ENCODE results near the gene TCEAL1.
"Not testable (repeated sequence)": the region's sequence is repeated elsewhere in the genome, so short reads cannot be mapped to it uniquely, and the experiment has no call there.

Gene TCEAL1, protein sequence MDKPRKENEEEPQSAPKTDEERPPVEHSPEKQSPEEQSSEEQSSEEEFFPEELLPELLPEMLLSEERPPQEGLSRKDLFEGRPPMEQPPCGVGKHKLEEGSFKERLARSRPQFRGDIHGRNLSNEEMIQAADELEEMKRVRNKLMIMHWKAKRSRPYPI

DNA sequence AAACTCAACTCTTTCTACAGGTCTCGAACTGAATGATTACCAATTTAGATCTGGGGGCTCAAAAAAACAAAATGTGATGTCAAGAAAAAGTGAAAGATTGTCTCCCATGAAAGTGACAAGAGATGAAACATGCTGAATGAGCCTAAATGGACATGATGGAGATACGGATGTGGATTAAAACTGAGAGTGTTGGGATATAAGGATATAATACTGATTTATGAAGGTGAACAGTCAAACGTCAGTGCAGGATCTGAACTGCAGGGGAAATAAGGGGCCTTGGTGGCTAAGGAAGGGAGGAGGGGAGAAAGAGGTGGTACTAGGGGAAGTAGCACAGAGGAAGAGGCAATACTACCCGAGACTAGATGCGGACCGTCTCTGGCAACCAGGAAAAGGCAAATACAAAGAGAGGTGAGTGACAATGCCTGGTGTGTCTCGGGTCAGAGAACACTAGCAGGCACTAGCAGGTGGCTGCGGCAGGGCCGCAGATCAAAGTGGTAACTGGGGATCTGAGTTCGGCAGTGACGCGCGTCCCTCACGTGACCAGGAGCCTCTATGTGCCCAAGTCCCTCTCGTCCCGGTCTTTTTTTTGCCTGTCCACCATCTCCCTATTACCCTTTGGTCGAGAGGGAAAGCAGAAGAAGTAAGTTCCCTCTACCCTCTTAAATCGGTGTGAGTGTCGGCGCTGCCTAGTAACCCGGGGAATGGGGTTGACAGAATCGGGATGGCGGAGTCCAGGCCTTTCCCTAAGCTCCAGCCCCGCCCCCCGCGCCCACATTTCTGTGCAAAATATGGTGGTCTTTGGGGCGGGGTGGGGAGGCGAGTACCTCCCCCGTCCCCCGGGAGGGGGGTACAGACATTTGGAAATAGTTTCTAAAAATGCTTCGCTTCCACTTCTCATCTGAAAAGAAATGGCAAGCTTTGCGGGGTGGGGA lies at the start of gene TCEAL1:
Gene TCEAL1, plus strand, starts transcription at position 590 of the 932 bp plus-strand sequence. CDS start 942 bp downstream, outside the sequence.
- DNase-seq: peak; percentile 9

DNA sequence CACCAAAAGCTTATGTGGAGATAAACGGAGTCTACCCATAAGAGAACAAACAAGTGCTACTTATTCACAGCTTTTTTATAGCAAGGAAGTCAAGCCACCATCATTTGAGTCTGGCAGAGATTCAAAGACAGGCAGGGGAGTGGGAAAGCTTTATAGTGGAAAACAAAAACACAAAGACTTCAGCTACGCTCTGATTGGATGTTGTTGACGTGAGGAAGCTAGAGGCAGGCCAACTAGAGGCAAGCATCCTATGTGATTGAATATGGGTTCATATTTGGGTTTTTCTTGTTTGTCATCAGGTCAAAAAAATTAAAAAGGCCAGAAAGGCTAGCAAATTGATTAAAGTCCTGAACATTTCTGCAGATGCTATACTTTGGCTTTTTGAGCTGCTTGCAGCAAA lies 44.2 kb upstream of the TCEAL1 start:
- no peak for DNase-seq

DNA sequence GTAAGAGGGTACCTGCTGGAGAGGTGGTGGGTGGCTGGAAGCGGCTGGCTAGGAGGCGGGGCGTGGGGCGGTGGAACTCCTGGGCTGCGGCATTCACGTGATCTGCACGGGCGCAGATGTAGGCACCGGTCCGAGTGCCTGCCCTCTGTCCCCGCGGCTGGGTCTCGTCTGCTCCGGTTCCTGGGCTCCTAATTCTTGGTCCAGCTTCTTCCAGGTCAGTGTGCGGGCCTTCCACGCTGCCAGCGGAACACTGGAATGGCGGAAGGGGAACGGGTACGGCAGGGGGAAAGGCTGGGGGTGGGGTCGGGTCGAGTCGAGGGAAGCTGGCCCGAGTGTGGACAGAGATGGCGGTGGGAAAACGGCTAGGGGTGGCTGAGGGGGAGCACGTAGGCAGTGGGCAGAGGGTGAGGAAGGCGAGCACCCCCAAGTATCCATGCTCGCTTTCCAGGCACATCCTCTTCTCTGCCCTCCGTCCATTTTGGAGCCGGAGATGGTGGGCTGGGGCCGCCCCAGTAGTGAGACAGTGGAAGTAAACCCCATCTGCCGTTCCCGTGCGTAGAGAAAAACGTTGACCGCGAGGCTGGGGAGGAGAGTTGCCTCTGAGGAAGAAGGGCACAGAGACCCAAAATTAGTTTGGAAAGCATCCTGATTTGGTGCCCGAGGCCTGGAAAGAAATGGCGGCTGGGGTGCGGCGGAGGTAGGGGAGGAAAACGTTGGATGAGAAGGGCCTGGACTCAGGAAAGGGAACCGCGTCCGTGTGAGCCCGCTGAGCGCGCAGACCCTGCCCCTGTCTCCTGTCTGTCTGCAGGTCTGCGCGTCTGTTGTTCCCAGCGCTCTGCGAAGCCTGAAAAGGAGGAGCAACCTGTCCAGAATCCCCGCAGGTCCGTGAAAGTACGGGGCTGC lies 43.1 kb upstream of the TCEAL1 start, which contains the start of gene TCEAL4:
Gene TCEAL4, plus strand, starts transcription at position 105 of the 903 bp plus-strand sequence. CDS start 1,161 bp downstream, outside the sequence.
- no peak for DNase-seq

DNA sequence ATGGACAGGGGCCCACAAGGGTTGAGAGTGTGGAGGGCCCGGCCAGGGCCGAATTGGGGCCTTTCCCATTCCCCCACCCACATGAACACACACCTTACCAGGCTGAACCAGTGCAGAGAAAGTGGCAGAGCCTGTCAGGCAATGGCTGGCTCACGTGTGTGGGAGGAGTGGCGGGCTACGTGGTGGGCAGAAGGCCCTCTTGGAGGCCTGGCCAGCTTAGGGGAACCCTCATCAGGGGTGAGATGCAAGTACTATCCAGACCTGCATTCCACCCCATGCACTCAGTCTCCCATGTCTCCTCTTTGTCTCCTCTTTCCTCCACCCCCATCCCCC lies 42.5 kb upstream of the TCEAL1 start:
- DNase-seq: no peak

DNA sequence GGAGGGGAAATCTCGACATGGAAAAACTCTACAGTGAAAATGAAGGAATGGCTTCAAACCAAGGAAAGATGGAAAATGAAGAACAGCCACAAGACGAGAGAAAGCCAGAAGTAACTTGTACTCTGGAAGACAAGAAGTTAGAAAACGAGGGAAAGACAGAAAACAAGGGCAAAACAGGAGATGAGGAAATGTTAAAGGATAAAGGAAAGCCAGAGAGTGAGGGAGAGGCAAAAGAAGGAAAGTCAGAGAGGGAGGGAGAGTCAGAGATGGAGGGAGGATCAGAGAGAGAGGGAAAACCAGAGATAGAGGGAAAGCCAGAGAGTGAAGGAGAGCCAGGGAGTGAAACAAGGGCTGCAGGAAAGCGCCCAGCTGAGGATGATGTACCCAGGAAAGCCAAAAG lies 42.1 kb upstream of the TCEAL1 start:
- DNase-seq: no peak

DNA sequence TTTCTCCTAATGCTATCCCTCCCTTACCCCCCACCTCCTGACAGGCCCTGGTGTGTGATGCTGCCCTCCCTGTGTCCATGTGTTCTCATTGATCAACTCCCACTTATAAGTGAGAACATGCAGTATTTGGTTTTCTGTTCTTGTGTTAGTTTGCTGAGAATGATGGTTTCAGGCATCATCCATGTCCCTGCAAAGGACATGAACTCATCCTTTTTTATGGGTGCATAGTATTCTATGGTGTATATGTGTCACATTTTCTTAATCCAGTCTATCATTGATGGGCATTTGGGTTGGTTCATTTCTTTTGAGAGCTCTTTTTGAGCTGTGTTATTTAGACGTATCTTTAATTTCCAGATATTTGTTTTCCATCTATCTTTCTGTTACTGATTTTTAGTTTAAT lies 36.5 kb upstream of the TCEAL1 start:
- DNase-seq: not testable (repeated sequence)

DNA sequence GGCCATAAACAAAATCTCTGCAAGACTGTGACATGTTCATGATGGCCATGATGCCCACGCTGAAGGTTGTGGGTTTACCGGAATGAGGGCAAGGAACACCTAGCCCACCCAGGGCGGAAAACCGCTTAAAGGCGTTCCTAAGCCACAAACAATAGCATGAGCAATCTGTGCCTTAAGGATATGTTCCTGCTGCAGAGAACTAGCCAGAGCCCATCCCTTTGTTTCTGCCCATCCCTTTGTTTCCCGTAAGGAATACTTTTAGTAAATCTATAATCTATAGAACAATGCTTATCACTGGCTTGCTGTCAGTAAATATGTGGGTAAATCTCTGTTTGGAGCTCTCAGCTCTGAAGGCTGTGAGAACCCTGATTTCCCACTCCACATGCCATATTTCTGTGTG lies 33.6 kb upstream of the TCEAL1 start:
- not testable (repeated sequence) for DNase-seq

DNA sequence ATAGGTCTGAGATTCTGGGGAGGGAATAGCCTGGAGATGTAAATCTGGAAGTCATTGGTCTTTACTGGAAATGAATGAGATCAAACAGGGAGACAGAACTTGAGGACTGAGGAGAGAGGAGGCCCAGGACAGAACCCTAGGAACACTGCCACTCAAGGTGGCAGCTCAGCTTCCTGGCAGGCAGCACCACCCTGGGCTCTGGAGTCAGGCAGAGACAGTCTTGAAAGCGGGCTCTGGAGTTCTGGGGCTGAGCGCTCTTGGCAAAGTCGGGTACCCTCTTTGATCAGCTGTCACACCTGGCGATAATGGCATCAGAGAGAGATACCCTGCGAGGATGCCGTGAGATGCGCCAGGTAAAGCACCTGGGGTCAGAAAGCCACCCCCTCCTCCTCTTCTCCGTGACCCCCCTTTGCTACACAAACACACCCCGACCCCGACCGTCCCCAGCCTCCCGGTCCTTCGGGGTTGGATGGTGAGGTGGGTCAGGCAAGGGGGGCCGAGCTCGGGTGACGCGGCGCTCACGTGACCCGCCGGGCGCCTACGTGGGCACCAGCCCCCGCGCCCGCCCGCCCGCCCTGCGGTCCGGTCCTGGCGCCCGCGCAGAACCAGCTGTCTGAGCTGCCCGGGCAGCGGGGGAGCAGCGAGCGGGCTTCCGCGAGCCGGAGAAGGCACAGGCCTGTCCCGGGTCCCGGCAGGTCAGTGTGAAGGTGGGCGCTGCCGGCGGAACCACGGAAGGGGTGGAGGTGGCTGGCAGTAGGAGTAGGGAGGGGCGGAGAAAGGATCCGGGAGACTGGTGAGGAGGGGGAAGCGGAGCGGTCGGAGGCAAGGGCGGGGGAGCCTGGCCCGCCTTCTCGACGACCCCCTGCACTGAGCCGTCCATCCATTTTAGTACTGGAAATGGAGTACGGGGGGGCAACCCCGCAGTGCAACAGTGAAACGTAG lies 21.1 kb upstream of the TCEAL1 start, which contains the start of gene TCEAL3:
Gene TCEAL3, plus strand, starts transcription at position 600 of the 942 bp plus-strand sequence. CDS start 1,102 bp downstream, outside the sequence.
- DNase-seq: peak; percentile 5

DNA sequence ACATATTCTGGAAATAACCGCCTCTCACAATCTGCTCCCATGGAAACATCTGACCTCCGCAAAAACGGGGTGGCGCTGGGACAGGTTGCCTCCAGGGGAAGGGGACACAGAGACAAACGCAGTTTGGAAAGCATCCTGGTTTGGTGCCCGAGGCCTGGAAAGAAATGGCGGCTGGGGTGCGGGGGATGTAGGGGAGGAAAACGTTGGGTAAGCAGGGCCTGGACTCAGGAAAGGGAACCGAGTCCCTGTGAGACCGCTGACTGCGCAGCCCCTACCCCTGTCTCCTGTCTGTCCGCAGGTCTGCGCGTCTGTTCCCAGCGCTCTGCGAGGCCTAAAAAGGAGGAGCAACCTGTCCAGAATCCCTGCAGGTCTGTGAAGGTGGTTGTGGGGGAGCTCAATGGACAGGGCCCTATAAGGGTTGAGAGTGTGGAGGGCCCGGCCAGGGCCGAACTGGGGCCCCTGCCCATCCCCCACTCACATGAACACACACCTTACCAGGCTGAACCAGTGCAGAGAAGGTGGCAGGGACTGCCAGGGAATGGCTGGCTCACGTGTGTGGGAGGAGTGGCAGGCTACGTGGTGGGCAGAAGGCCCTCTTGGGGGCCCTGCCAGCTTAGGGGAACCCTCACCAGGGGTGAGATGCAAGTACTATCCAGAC lies 20.3 kb upstream of the TCEAL1 start:
- peak; percentile 5 for DNase-seq

DNA sequence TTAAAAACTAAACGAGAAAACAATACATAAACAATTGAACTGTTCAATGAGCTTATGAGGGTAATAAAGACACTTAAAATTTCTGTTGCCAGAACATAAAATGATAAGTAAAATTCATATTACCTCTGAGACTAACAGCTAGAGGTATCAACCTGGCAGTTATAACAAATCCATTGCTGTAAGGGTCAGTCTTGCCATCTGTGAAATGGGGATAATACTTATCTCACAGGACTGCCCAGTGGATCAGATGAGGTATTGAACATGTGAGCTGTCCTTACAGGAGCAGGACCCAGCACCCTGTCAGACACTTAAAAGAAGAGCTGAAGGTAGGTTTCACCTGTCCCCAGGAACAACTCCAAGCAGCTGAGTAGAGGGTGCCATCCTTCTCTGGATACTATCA lies 18.5 kb upstream of the TCEAL1 start:
- no peak for DNase-seq

DNA sequence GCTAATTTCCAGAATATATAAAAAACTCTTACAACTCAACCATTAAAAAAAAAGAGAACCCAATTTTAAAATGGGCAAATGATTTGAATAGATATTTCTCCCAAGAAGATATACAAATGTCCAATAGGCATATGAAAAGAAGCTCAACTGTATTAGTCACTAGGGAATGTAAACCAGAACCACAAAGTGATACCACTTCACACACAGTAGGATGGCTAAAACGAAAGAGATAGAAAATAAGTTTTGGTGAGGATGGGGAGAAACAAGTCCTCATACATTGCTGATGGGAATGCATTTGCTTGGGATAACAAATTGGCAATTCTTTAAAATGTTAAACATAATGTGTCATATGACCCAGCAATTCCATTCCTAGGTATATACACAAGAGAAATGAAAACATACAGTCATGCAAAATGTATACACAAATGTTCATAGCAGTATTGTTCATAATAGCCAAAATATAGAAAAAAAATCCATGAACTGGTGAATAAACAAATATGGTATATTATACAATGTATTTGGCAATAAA lies 15.3 kb upstream of the TCEAL1 start:
- DNase-seq: no peak

DNA sequence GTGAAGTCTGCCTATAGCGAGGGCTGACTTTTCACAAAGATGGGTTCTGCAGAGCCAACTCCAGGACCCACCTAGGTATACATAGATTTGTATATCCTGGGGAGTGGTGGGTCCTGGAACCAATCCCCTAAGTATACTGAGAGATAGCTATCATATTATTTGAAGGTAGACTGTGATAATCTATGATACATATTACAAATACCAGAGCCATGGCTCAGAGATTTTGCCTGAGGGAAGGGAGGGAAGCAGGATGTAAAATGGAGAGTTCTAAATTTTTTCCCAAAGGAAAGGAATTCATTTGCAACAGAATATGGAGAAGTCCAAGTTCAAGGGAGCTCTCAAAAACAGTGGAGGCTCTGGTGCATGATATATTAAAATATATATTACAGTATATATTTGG lies 13.8 kb upstream of the TCEAL1 start:
- DNase-seq: no peak

DNA sequence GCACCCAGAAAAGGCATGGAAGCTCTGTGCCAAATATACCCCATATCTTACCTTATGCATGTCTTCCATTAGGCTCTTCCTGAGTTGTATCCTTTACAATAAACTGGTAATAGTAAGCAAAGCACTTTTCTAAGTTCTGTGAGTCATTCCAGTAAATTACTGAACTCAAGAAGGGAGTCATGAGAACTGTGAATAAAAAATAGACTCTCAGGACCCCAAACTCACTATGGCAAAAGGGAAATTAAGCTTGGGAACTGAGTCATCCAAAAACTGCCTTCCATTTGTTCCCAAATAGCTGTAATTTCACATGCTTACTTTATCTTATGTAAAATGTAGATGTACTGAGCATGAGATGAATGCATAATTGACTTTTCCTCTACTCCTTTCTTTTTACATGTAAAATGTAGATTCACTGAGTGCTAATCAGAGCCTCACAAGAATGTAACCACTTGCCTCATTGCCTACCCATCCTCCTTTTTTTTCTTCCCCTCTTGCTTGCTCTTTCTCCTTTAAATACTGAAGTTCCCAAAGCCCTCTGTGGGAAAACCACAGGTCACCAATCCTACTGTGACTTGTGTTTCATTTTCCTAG lies 12.9 kb upstream of the TCEAL1 start:
- no peak for DNase-seq

DNA sequence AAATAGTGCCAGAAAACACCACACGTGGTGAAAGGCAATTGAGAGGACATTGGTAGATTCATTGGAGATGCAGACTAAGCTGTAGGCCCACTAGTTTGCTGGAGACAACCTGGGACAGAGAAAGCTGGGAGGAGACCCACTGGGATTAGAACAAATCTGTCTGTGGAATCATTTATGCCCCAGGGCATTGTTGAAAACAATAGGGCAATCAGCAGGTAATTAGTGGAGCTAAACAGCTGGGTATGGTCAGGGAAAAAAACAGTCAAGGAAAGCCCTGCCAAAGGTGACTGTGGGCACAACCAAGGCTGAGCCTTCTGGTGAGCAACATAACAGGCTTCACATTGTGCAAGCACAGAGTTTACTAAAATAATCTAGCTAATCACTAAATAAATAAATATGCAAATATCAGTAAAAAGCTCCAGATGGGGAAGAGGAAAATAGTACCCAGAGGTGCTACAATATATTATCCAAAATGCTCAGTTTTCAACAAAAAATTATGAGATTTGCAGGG lies 12.0 kb upstream of the TCEAL1 start:
- DNase-seq: no peak

DNA sequence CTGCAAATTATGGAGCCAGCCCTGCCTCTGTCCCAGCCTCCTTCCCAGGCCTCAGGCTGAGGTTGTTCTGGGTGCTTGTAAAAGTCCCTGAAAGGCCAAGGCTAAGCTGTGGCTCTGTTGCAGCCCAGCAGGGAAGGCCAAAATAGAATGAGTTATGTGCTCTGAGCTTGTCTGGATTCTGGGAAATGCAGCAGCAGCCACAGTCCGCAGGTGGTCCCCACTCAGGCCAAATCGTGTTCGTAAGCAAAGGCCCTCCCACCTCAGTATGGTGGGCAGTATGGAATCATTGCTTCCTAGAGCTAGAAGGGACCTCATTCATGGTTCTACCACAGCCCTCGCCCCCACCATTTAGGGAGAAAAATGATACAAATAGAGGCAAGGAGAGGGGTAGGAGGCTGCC lies 4.7 kb upstream of the TCEAL1 start:
- DNase-seq: no peak

DNA sequence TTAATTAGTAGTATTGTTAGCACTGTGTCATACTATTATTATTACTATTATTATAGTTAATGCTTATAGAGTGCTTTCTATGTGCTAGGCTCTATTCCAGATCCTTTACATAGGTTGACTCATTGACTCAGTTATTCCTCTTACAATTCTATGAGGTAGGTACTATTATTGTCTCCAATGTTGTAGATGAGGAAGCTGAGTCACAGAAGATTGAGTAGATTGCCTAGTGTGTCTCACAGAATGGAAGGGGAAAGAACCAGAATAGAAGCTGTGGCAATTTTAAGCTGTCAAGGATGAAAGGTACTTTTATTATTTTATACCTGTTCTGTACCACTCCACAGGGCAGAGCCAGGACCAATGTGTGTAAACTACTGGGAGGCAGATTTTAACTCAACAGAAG lies 1.9 kb upstream of the TCEAL1 start:
- peak; percentile 44 for DNase-seq

DNA sequence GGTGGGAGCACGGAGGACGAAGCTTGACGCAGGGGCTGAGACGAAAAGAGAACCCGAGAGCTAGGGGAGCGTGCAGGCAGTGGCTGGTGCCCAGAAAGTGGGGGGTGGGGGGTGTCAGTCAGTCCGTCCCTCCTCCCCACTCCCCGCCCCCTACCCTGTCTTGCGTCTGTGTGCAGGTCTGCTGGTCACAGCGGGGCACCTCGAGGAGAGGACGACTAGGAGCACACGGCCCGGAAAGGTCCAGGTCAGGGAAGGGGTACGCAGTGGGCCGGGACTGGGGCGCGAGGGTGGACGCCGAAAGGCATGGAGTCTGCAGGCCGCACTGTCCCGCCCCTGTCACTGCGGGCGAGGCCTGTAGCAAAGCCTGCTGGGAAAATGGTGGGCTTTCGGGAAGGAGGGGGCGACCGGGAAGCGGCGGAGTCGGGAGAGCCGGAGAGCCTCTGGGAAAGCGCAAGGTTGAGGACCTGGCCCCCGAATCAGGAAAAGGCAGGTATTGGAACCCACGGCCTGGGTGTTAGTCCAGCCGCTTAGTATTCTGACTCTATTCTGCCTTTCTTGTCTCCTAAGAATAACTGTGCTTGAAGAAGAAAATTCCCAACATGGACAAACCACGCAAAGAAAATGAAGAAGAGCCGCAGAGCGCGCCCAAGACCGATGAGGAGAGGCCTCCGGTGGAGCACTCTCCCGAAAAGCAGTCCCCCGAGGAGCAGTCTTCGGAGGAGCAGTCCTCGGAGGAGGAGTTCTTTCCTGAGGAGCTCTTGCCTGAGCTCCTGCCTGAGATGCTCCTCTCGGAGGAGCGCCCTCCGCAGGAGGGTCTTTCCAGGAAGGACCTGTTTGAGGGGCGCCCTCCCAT lies 769 bp downstream of the TCEAL1 start:
- peak; percentile 30 for DNase-seq

DNA sequence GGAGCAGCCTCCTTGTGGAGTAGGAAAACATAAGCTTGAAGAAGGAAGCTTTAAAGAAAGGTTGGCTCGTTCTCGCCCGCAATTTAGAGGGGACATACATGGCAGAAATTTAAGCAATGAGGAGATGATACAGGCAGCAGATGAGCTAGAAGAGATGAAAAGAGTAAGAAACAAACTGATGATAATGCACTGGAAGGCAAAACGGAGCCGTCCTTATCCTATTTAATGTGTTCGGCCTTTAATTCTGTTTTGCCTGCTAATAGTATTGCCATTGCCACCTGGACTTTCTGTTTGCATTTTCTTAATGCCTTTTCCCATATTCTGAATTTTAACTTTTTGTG lies 1.4 kb downstream of the TCEAL1 start:
- DNase-seq: no peak

DNA sequence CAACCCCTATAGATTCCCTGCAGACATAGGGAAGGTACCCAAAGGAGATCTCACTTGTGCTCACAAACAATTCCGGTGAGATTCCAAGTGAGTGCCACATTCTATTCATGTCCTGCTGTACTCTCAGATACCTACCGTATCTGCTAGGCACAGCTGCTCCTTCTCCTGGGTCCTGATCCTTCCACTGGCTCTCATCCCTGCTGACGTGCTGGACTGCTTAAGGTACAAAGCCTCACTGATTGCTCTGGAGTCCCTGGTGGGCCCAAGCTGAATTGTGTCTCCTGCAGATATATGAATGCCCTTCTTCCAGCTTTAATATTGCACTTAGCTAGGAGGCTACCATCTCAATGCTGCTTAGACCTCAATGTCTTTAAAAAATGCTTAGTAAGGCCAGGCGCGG lies 2.4 kb downstream of the TCEAL1 start:
- no peak for DNase-seq

DNA sequence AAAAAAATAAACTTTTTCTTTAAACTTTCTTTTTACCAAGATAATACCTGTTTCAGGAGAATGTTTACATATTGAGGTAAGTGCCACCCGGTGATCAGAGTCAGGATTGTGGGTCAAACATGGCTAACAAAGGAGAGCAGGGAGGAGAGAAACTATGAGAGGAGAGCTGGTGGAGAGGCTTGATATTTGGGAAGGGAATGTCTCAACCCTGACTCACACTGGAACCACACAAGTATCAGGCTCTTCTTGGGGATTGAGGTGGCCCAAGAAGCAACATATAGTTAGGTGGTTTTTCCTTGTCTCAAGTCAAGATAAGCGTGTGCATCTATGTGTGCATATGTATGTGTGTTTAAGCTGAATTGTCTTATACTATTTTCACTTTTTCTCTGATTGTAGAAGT lies 6.7 kb downstream of the TCEAL1 start:
- DNase-seq: no peak
